ENCODE data around the gene GPSM1. TPM values are rescaled to one million over a fixed set of nuclear protein-coding genes. Genes with fewer than 3 reads are reported as not detected.

GPSM1 gene
- total RNA-seq, 2 donors from 2014 or later, result 2.3 to 3.4 TPM

DNA sequence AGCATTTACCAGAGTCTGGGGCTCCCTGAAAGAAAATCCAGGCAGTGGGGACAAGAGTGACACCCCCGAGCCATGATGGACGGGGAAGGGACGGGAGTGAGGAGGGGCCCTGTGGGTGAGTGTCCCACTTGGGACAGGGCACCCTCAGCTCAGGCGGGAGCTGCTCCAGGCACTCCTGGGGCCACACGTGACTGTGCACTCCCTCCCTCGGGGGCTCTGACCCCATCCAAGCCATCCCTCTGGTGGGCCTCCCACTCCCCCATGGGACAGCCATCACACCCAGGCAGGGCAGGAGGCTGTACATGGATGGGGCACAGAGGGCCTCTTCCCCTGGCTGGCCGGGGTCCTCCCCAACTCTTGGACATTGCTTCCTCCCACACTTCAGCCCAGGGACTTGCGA lies 49.1 kb downstream of the GPSM1 start:
- intact Hi-C loops (cut with DNase I), result no loop called here
- Histone ChIP-seq H3K27ac (no peak overlapping the region), H3K4me1 (no peaks in the 10 kb centered on the region), H3K9ac (ENCODE audit: low read depth in 2 of 2, low read length in 2 of 2) (no peak overlapping the region), H3K4me3 (no peak overlapping the region), H3K27me3 (no peaks in the 10 kb centered on the region), H3K9me3 (no peaks in the 10 kb centered on the region), H3K36me3 (no peaks in the 10 kb centered on the region)
- DNase-seq, result no peak
- TF ChIP-seq, protein P1, sequence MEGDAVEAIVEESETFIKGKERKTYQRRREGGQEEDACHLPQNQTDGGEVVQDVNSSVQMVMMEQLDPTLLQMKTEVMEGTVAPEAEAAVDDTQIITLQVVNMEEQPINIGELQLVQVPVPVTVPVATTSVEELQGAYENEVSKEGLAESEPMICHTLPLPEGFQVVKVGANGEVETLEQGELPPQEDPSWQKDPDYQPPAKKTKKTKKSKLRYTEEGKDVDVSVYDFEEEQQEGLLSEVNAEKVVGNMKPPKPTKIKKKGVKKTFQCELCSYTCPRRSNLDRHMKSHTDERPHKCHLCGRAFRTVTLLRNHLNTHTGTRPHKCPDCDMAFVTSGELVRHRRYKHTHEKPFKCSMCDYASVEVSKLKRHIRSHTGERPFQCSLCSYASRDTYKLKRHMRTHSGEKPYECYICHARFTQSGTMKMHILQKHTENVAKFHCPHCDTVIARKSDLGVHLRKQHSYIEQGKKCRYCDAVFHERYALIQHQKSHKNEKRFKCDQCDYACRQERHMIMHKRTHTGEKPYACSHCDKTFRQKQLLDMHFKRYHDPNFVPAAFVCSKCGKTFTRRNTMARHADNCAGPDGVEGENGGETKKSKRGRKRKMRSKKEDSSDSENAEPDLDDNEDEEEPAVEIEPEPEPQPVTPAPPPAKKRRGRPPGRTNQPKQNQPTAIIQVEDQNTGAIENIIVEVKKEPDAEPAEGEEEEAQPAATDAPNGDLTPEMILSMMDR (IDR thresholded peaks at IDR 0.05), result no peak

DNA sequence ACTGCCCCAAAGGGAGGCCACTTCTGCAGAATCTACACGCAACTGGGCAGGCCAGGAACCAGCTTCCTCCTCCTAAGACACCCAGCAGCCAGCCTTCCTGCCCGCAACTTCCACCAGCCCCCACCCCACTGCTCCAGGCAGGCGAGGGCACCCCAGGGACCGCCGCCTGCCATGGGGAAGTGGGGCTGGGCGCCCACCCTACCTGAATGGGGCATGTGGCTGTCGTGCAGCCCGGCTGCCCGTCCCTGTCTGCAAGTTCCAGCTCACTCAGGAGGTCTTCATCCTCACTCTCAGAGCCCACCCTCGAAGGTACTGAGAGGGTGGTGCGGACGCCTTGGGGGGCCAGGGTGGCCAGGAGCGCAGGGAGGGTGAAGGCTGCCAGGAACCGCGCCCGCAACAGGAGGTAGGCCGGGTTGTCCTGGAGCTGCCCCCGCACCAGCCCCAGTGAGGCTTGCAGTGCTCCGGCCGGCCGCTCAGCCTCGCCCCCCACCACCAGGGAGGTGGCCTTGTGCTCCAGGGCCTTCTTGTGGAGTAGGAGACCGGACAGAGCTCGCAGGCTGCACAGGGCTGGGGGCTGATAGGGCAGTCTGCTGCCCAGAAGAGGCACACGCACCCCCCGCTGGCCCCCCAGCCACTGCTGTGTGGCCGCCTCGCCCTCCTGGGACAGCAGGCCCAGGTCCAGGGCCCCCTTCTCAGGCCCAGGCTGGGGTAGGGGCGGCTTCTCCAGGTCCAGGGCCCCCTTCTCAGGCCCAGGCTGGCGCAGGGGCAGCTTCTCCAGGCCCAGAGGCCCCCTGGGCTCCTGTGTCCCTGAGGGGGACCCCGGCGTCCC lies 50.2 kb downstream of the GPSM1 start:
- no peak for DNase-seq
- Histone ChIP-seq H3K27ac (no peak overlapping the region), H3K4me3 (no peak overlapping the region), H3K9ac (ENCODE audit: low read depth in 2 of 2, low read length in 2 of 2) (no peak overlapping the region), H3K36me3 (no peaks in the 10 kb centered on the region), H3K4me1 (no peaks in the 10 kb centered on the region), H3K9me3 (no peaks in the 10 kb centered on the region), H3K27me3 (no peaks in the 10 kb centered on the region)
- TF ChIP-seq, protein P1 (IDR thresholded peaks at IDR 0.05), result no peak
- intact Hi-C loops (cut with DNase I), result no loop called here

DNA sequence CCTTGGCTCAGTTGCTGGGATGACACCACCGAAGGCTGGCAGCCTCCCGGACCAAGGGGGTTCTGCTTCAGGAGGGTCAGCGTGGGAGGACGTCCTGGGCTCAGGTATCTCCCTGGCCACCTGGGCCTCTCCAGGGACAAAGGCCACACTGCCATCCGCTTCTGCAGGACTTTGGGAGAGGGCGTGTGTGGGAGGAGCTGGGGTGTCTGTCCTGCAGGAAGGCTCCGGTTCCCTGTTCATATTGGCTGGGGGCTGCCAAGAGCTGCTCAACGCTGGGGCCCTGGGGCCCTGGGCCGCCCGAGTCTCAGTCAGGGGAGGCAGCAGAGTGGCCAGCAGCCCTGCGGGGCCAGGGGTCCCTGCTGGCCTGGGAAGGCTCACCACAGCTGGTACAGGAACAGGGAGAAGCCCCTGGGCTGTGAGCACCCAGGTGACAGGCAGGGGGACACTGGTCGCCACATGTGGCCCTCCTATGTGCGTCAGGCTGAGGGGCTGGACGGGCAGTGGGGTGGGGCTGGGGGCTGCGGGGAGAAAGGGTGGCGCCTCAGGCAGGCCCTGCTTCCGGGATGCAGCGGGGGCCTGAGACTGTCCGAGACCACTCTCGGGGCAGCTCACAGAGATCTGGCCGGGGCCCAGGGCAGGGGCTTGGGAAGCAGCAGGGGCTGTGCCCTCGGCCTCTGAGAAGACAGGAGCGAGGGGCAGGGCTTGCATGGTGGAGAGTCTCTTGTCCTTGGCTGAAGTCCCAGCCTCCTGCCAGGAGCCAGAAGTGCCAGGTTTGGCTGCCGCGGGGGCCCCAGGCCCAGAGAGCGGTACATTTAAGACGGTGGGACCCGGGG lies 51.0 kb downstream of the GPSM1 start:
- no peak overlapping the region for H3K4me3 ChIP-seq
- H3K36me3 ChIP-seq, result no peaks in the 10 kb centered on the region
- H3K9ac ChIP-seq (ENCODE audit: low read depth in 2 of 2, low read length in 2 of 2), result no peak overlapping the region
- no peak for DNase-seq
- no peaks in the 10 kb centered on the region for H3K4me1 ChIP-seq
- no peak overlapping the region for H3K27ac ChIP-seq
- TF ChIP-seq, protein P1 (IDR thresholded peaks at IDR 0.05), result no peak
- H3K9me3 ChIP-seq, result no peaks in the 10 kb centered on the region
- H3K27me3 ChIP-seq, result no peaks in the 10 kb centered on the region
- intact Hi-C loops (cut with DNase I), result no loop called here

DNA sequence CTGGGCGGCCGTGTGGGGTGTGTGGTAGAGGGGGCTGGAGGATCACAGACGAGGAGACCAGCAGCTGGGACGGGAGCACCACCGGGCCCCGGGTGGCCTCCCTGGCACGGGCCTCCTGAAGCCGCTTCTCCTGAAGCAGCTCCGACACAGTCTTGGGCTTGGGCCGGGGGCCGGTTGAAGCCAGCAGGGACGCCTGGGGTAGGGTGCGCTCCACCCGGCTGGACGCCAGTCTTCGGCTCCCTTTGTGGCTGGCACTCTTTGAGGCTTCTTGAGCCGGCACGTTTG lies 51.6 kb downstream of the GPSM1 start:
- intact Hi-C loops (cut with DNase I), result no loop called here

DNA sequence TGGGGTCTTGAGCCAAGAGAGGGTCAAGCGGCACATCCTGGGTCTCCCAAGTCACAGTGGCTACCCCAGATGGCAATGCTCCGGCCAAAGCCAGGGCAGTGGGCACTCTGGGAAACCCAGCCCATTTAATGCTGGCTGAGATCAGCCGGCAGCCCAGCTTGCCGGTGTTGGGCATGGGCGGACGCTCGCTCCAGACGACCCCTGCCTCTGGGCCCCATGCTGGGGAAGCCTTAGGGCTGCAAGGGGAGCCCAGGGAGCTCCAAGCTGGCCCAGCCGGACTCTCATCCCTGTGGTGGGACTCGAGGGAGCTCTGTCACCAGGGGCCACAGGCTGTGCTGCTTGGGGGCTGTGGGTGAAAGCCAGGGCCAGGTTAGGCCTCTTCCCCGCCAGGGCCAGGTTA lies 52.1 kb downstream of the GPSM1 start:
- TF ChIP-seq, protein P1 (IDR thresholded peaks at IDR 0.05), result no peak
- DNase-seq, result no peak
- H3K36me3 ChIP-seq, result no peaks in the 10 kb centered on the region
- H3K27me3 ChIP-seq, result no peaks in the 10 kb centered on the region
- H3K27ac ChIP-seq, result no peak overlapping the region
- no peak overlapping the region for H3K9ac ChIP-seq (ENCODE audit: low read depth in 2 of 2, low read length in 2 of 2)
- H3K9me3 ChIP-seq, result no peaks in the 10 kb centered on the region
- intact Hi-C loops (cut with DNase I), result no loop called here
- no peaks in the 10 kb centered on the region for H3K4me1 ChIP-seq
- H3K4me3 ChIP-seq, result no peak overlapping the region

More for the DNA sequence above, 51.6 kb downstream of the GPSM1 start:
- Histone ChIP-seq H3K9ac (ENCODE audit: low read depth in 2 of 2, low read length in 2 of 2) (no peak overlapping the region), H3K4me3 (no peak overlapping the region), H3K27ac (no peak overlapping the region), H3K9me3 (no peaks in the 10 kb centered on the region), H3K4me1 (no peaks in the 10 kb centered on the region), H3K27me3 (no peaks in the 10 kb centered on the region), H3K36me3 (no peaks in the 10 kb centered on the region)
- TF ChIP-seq, protein P1 (IDR thresholded peaks at IDR 0.05), result no peak
- DNase-seq, result no peak
